Measurements from ENCODE around the gene SMAD2.

SMAD2 gene

GRCh38 chr18:47931718-47932103, 1.3 kb upstream of the SMAD2 start:
- DNase-seq: peak; percentile 76

- peak; percentile 97 for DNase-seq
Observed at GRCh38 chr18:47930931-47931717, 665 bp upstream of the SMAD2 start.

- no peak for DNase-seq
Observed at GRCh38 chr18:47929681-47930198, 719 bp downstream of the SMAD2 start.

DNA sequence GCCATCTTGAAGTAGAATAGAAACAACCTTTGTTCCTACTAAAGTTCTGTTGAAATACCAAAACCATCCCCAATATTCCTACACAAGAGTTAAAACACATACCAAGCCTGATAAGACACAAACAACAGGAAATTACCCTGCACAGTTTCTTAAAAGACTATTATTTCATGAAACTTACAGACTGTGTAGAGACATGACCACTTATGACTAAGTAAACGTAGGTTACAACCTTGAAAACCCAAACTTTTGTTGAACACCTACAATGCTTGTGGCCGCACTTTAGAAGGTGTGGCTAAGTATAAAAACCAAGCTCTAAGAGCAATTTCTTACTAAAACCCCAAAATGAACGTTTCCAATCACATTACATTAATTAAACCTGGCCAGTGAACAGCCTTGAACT, 2.0 kb downstream of the SMAD2 start:
- no peak for DNase-seq

- DNase-seq: no peak
Observed at GRCh38 chr18:47926101-47926850, 4.2 kb downstream of the SMAD2 start.

DNA sequence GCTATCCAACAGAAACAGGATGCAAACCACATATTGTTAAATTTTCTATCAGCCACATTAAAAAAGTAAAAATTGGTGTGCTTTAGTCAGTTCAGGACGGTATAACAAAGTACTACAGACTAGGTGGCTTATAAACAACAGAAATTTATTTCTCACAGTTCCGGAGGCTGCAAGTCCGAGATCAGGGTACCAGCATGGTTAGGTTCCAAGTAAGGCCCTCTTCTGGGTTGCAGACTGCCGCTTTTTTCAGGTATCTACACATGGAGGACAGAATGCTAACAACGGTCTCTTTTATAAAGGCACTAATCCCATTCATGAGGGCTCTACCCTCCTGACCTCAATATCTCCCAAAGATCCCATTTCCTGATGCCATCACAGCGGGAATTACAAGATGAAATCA, 10.5 kb downstream of the SMAD2 start:
- no peak for DNase-seq

DNA sequence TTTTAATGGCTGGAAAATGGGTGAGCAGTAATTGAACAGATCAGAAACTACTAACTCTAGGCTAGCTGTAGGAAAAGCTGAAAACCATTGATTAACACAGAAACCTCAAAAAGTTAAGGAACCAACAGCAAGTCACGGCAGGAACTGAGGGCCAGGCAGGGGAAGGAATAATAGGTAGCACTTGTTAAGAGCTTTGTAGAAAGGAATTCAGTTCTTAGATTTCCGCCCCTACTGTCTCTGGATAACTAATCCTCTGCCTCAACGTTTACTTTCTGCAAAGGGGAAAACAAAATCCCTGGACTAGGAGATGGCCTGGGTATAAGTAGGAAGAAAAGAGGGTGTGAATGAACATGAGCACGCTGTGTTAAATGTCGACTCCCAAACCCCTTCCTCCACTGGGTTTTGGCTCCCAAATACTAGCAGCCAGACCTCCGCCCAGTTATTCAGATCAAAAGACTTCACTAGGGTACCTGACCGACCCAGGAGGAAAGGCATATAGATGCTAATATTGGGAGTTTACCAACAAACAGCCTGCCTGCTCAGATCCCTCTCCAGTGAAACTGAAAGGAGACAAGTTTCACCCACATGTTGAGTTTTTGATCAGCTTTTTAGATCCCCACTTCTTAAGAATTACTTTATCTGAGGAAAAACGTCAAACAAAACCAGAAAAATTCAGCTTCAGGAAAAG, 12.4 kb downstream of the SMAD2 start:
- DNase-seq: no peak

GRCh38 chr18:47915930-47916329, 14.5 kb downstream of the SMAD2 start:
- no peak for DNase-seq

GRCh38 chr18:47915229-47915628, 15.2 kb downstream of the SMAD2 start:
- DNase-seq: no peak

DNA sequence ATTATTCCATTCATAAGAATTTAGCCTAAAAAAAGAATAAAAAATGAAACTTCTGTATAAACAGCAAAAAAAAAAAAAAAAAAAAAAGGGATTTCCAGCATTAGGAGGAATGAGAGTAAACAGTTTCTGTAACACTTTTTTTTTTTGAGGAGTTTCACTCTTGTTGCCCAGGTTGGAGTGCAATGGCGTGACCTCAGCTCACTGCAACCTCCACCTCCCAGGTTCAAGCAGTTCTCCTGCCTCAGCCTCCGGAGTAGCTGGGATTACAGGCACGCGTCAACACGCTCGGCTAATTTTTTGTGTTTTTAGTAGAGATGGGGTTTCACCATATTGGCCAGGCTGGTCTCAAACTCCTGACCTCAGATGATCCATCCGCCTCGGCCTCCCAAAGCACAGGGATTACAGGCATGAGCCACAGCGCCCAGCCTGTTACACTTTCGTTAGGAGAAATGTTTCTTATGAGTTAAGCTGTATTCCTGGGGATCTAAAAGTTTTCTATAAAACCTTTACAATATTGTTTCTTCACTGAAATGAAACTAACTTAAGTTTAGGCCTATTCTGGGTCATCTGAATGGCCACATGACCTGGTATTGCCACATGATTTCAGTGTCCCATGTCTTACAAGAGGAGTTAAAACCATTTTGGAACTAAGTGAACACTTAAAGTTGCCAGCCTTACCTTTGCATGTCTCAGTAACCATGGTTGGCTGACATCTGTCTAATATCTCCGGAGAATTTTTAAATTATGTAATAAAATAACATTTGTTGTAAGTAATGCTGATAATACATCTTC, 17.5 kb downstream of the SMAD2 start:
- no peak for DNase-seq

DNA sequence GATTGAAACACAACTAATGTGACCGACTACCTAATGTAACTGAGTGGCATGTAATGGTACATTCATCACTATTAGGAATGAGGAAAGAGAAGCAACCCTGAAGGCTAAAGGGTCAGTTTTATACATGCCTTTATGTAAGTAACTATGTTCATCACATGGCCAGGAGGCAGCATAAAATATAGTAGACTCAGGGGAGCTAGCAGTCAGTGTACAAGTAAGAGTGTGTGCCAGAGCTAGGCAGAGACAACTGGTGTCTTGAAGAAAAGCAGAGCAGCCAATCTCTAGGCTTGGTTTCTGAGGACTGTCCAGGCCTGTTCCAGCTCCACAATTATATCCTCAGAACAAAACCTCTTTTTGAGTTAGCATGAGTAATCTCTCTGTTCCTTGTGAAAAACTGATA, 18.1 kb downstream of the SMAD2 start:
- DNase-seq: no peak

DNA sequence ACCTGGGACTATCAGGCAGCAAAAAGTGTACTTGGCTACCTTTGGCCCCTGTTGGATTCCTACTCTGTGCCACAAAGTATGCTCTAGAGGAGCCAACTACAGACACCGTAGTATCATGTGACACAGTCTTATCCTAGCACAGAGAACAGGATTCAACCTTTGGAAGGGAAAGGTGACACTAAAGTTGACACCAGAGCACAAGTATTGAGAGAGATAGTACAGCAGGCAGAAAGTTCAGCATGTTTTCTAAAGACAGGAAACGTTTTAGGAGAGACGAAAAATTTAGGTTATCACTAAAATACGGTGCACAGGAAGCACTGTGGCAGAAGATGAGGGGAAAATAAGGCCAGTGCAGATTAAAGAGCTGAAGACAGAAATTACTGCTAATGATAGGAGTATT, 18.6 kb downstream of the SMAD2 start:
- DNase-seq: no peak

DNA sequence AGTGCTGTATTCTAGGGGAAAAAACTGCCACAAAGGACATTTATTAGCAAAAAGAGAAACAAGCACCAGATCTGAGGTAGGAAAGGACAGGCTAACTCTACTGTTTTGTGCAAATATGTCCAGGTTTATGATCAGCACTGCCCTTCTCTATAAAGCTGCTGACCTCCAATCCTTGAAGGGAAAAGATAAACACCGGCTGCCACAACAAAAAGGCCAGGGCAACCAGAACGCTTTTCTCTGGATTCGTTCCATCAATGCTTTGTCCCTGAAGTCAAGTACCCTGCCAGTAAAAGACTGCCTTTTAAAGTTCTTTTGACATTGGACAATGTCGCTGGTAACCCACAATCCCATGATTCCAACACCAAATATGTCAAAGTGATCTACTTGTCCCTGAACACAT, 21.0 kb downstream of the SMAD2 start:
- no peak for DNase-seq

DNA sequence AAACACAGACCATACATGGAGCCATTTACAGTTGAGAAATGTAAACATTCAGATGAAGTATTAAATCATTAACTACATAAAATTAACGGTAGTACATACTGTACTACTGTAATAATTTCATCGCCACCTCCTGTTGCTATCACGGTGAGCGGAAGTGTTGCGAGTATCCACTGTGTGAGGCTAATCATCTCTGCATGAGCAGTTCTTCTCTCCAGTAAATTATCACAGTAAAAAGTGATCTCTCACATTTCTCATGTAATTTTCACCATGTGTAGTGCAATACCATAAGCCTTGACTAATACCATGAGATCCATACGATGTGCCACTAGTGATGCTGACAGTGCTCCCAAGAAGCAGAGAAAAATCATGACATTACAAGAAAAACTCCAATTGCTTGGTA, 21.9 kb downstream of the SMAD2 start:
- DNase-seq: no peak

GRCh38 chr18:47906408-47906807, 24.1 kb downstream of the SMAD2 start:
- DNase-seq: no peak

- DNase-seq: no peak
Observed at GRCh38 chr18:47903809-47904208, 26.6 kb downstream of the SMAD2 start.

GRCh38 chr18:47901624-47902362, 28.7 kb downstream of the SMAD2 start:
- no peak for DNase-seq

DNA sequence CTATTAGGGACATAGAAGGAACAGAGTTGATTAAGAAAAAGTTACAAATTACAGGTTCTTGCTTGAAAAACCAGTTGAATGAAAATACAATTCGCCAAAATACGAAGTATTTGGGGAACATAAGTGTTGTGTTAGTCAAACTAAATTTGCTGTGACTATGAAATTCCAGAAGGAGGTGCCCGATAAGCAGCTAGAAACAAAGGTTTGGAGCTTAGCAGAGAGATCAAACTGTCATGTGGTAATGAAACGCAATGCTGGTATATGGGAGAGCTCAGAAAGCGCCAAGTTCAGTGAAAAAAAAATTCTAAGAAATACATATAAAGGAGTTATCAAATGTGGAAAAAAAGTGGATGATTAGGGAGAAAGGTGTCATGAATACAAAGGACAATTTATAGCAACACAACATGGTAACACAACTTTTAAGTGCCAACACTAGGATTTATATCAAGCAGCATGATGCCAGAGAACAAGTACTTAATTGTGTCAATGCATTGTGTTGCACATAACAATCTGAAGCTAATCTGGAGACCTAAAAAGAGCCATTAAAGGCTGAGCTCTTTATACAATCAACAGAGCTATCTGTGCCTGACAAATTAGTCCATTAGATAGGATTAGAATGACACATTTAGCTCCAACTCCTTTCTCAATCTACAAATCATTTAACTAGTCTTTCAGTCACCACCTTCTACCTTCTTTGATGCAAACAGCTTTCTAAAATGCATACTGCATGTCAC, 31.2 kb downstream of the SMAD2 start:
- DNase-seq: no peak

DNA sequence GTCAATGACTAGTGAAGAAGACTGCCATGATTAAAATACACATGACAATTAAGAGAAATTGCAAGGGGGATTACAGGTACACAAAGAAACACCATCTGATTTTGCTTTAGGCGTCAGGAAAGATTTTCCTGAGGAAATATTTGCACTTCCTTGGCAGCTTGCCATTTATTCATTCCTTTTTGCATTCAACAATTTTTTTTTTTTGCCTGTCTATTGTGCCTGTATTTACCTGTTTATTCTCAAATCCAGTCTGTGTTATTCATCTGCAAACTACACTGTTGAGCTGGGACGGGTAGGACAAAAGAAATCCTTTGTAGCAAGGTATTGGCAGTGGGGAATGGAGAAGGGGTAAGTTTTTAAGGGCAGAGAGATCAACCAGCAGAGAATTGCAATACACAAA, 31.8 kb downstream of the SMAD2 start:
- no peak for DNase-seq

- DNase-seq: no peak
Observed at GRCh38 chr18:47898055-47898454, 32.4 kb downstream of the SMAD2 start.

- DNase-seq: no peak
Observed at GRCh38 chr18:47895565-47896250, 34.8 kb downstream of the SMAD2 start.

All from islet precursor cell (in vitro differentiated cells).